GM19467 (cell line): ENCODE results near the gene POT1.

Experiments
- ATAC-seq: cut with Tn5 transposase; IDR thresholded peaks from one replicate; pipeline ENCODE4 v1.9.1; 2021; ENCODE audit warnings: mild to moderate bottlenecking, moderate library complexity; ENCODE audit not compliant: unreplicated experiment

Gene POT1

GRCh38 chr7:124912972-124913371 is 16.7 kb downstream of the POT1 start:
- ATAC-seq, result no peak

- no peak for ATAC-seq
Measured at GRCh38 chr7:124909808-124910207, 19.8 kb downstream of the POT1 start.

GRCh38 chr7:124908259-124908658 is 21.4 kb downstream of the POT1 start:
- ATAC-seq, result no peak

- no peak for ATAC-seq
Measured at GRCh38 chr7:124907490-124907889, 22.1 kb downstream of the POT1 start.

GRCh38 chr7:124898531-124898930 is 31.1 kb downstream of the POT1 start:
- ATAC-seq, result no peak

- no peak for ATAC-seq
Measured at GRCh38 chr7:124896001-124896400, 33.6 kb downstream of the POT1 start.

GRCh38 chr7:124893140-124893827 is 36.3 kb downstream of the POT1 start:
- ATAC-seq, result no peak

GRCh38 chr7:124887247-124887646 is 42.4 kb downstream of the POT1 start:
- no peak for ATAC-seq

GRCh38 chr7:124881981-124882380 is 47.6 kb downstream of the POT1 start:
- no peak for ATAC-seq

- ATAC-seq, result no peak
Measured at GRCh38 chr7:124879771-124880170, 49.9 kb downstream of the POT1 start.

GRCh38 chr7:124879103-124879502 is 50.5 kb downstream of the POT1 start:
- ATAC-seq, result no peak

GRCh38 chr7:124874644-124875163 is 54.9 kb downstream of the POT1 start:
- no peak for ATAC-seq

- no peak for ATAC-seq
Measured at GRCh38 chr7:124857672-124858235, 71.9 kb downstream of the POT1 start.

GRCh38 chr7:124856299-124856888 is 73.2 kb downstream of the POT1 start:
- peak; percentile 67 for ATAC-seq

GRCh38 chr7:124843336-124843735 is 86.3 kb downstream of the POT1 start:
- no peak for ATAC-seq

GRCh38 chr7:124840435-124840834 is 89.2 kb downstream of the POT1 start:
- ATAC-seq, result no peak

- ATAC-seq, result no peak
Measured at GRCh38 chr7:124839687-124840086, 89.9 kb downstream of the POT1 start.

GRCh38 chr7:124836173-124836572 is 93.5 kb downstream of the POT1 start:
- no peak for ATAC-seq

- ATAC-seq, result no peak
Measured at GRCh38 chr7:124818807-124819206, 110.8 kb downstream of the POT1 start.

GRCh38 chr7:124813994-124814798 is 115.4 kb downstream of the POT1 start:
- no peak for ATAC-seq

GRCh38 chr7:124812764-124813163 is 116.9 kb downstream of the POT1 start:
- ATAC-seq, result no peak
